HUDEP-2 (cell line): ENCODE measurements around the gene PDRG1.
A peak's percentile ranks its signal among the peaks of the same experiment; 100 is the strongest.

Source experiments
- DNase-seq, 76 experiments: peaks; one replicate each; lab custom pipeline; 2025; ENCODE audit not compliant: unreplicated experiment in 76 of 76; lab: John Stamatoyannopoulos, UW

The PDRG1 gene

DNA sequence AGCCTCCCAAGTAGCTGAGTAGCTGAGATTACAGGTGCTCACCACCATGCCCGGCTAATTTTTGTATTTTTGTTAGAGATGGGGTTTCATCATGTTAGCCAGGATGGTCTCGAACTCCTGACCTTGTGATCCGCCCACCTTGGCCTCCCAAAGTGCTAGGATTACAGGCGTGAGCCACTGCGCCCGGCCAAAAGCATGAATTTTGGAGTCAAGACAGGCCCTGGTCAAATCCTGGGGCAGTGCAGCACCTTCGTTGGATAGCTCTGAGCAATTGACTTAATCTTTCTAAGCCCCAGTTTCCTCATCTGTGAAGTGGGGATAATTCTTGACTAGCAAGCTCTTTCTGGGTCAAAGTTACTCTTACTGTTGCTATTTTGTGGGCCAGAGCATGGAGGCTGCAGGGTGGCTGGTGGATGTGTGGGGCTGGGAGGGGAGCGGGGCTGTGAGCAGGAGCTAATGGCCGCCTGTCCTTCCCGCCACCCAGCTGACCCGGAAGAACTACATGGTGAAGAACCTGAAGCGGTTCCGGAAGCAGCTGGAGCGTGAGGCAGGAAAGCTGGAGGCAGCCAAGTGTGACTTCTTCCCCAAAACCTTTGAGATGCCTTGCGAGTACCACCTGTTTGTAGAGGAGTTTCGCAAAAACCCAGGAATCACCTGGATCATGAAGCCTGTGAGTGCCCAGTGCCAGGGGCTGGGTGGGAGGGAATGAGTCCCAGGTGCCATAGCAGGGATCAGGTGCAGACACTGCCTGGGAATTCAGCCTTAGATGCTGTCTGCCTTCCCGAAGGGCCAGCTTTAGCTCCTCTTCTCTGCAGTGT, 42.4 kb downstream of the PDRG1 start:
- DNase-seq: no peak

DNA sequence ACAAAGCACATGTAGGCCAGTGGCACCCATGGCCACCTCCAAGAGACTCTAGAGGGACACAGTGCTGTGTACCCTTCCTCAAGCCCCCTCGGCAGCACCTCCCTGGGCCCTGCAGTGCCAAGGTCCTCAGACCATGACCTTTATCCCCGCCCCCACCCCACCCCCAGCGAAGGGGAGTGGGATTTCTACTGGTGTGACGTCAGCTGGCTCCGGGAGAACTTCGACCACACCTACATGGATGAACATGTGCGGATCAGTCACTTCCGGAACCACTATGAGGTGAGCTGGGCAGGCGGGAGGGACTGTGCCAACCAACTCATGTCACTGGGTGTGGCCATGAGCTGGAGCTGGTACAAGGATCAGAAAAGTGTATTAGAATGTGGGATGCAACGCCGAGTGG, 43.4 kb downstream of the PDRG1 start:
- DNase-seq: no peak

DNA sequence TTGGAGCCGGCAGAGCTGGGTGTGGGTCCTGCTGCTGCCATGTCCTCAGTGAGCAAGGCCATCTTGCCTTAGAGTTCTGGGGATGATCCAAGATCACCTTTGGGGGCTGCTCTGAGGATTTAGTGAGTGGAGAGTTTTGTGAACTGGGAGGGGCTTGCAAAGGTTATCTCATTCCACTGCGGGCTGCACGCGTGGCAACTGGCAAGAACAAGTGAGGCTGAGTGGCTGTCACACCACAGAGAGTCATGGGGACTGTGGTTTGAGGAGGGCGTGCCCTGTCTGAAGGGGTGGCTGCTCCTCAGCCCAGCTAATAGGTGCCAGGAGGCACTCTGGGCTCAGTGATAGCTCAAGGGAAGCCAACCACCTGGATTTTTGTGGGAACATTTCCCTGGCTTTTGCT, 43.8 kb downstream of the PDRG1 start:
- peak in 58 of 76 experiments; percentile 4 to 69 (median 30) for DNase-seq

GRCh38 chr20:31907046-31907445, 44.8 kb downstream of the PDRG1 start:
- no peak for DNase-seq

DNA sequence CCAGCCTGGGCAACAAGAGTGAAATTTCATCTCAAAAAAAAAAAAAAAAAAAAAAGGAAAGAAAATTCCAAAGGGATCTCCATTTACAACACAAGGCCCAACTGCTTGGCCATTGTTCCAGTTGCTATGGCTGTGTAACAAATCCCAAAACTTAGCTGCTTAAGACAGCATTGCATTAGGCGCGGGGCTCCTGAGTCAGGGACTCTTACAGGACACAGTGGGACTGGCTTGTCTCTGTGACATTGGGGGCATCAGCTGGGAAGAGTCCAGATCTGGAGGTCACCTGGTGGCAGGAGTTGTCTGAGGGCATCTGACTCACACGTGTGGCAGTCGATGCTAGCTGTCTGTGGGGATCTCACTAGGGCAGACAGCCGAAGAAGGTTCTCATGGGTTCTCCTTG, 45.8 kb downstream of the PDRG1 start:
- no peak for DNase-seq

DNA sequence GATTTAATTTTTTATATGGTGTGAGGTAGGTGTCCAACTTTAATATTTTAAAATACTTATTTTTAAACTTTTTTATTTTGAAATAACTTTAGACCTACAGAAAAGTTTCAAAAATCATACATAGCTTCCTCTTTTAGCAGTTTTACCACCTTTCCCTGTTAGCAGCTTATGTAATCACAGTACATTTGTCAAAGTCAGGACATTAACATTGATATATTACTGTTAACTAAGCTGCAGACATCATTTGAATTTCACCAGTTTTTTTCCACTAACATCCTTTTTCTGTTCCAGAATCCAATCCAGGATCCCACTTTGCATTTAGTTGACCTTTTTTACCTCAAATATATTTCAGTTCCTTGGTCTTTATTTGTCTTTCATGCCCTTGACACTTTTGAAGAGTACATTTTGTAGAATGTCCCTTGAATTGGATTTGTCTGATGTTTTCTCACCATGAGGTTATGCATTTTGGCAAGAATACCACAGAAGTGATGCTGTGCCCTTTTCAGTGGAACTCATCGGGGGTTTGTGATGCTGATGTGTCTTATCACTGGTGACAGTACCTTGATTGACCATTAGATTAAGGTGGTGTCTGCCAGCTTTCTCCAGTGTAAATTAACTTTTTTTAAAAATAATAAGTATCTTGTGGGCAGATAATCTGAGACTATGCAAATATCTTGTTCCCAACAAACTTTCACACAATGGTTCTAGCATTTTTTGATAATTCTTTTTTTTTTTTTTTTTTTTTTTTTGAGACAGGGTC, 48.0 kb downstream of the PDRG1 start:
- no peak for DNase-seq

DNA sequence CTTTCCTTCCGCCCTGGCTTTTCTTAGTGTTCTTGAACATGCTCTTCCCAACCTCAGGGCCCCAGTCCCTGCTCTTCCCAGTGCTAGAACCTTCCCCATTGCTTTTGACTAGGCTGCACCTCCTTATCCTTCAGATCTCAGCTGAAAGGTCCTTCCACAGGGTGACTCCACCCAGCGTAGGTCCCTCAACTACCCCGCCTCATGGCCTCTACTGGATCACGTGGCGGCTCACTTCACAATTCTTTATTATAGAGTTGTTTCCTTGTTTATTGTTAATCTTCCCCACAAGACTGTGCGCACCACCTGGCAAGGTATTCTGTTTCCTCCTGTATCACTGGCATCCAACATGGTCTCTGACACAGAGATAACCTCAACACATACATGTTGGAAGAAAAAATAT, 50.2 kb downstream of the PDRG1 start:
- no peak for DNase-seq

GRCh38 chr20:31897541-31897940, 54.3 kb downstream of the PDRG1 start:
- DNase-seq: no peak

DNA sequence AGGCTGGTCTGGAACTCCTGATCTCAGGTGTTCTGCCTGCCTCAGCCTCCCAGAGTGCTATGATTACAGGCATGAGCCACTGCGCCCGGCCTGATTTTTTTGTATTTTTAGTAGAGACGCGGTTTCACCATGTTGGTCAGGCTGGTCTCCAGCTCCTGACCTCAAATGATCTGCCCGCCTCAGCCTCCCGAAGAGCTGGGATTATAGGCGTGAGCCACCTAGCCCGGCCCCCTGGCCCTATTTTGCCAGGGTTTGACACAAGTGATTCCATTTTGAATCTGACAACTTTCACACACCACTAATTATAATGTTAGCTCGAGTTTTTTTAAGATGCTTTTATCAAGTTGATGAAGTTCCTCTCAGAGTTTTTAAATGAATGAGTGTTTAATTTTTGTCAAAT, 55.8 kb downstream of the PDRG1 start:
- no peak for DNase-seq

DNA sequence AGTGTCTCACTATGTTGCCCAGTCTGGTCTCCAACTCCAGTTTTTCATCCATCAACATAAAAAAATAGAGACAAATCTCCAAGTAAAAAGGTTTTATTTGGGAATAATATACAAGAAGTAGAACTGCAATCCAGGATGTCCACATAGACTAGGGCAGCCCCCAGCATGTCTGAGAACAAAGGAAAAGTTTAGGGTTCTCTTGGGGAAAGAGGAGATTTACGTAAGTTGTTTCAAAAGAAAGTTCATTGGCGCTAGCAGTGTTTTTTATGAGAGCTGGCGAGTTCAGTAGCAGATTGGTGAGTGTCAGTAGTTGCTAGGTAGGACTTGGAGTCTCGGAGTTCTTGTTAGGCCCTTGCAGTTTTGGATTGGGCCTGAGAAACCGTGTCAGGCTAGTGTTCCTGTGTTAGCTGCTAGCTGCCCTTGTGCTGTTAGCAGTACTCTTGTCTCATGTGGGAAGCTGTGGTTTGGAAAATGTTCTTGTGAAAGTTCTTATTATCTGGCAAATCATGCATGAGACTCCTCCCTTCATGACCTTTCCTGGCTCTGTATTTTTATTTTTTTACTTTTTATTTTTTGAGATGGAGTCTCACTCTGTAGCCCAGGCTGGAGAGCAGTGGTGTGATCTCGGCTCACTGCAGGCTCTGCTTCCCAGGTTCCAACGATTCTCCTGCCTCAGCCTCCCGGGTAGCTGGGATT, 56.7 kb downstream of the PDRG1 start:
- DNase-seq: peak in 11 of 76 experiments; percentile 2 to 20 (median 9)
